Caco-2 (cell line): Measurements from ENCODE around the gene C14orf119. TPM values are rescaled to one million over a fixed set of nuclear protein-coding genes. Genes with fewer than 3 reads are reported as not detected.

Source experiments
- BruUV-seq: library from RNA; stranded (reverse); fragments of 400-500 nt; replicated peaks from 2 replicates; lab custom pipeline; 2021; lab: Mats Ljungman, UMichigan
- CTCF ChIA-PET: fragments of 300-600 bp; sonication (Branson Sonifier 250); formaldehyde crosslinking; loops from one replicate; lab custom pipeline; 2022; ENCODE audit warnings: antibody characterized with exemption; lab: Charles Lee
- POLR2A ChIA-PET: fragments of 300-600 bp; sonication (Branson Sonifier 250); formaldehyde crosslinking; loops from one replicate; lab custom pipeline; 2022; ENCODE audit warnings: antibody characterized with exemption; lab: Charles Lee
- DNase-seq, 2 experiments: peaks; one replicate each; pipeline versions ENCODE4 v3.0.0 to v3.0.0-alpha.2; 2020 to 2022
- H3K27me3 ChIP-seq: replicated peaks from 2 replicates; pipeline ENCODE4 v1.6.0; 2011; ENCODE audit warnings: low read length; ENCODE audit not compliant: control insufficient read depth, insufficient read depth
- H3K36me3 ChIP-seq: 2 replicates; pipeline ENCODE4 v1.5.1; 2011; ENCODE audit warnings: low read length; ENCODE audit not compliant: control insufficient read depth, insufficient read depth
- H3K4me1 ChIP-seq: fragments of 250-450 bp; sonication (Bioruptor Pico); 2 replicates; pipeline ENCODE4 v1.5.1; 2020; ENCODE audit warnings: mild to moderate bottlenecking
- H3K4me3 ChIP-seq: 2 replicates; pipeline ENCODE4 v1.5.1; 2011; ENCODE audit warnings: low read depth, mild to moderate bottlenecking, control low read depth, low read length
- H3K9me3 ChIP-seq: fragments of 250-450 bp; sonication (Bioruptor Pico); 2 replicates; pipeline ENCODE4 v1.5.1; 2020; ENCODE audit warnings: mild to moderate bottlenecking, moderate library complexity
- H3K27ac Mint-ChIP-seq: one replicate; pipeline ENCODE4 v1.8.0; 2022; ENCODE audit warnings: mixed read lengths; ENCODE audit not compliant: unreplicated experiment
- H3K27me3 Mint-ChIP-seq: one replicate; pipeline ENCODE4 v1.8.0; 2022; ENCODE audit warnings: mixed read lengths; ENCODE audit not compliant: insufficient read depth, unreplicated experiment
- H3K36me3 Mint-ChIP-seq: one replicate; pipeline ENCODE4 v1.8.0; 2022; ENCODE audit warnings: mild to moderate bottlenecking, mixed read lengths; ENCODE audit not compliant: insufficient read depth, unreplicated experiment
- H3K4me1 Mint-ChIP-seq: one replicate; pipeline ENCODE4 v1.8.0; 2022; ENCODE audit warnings: low read depth, mixed read lengths; ENCODE audit not compliant: unreplicated experiment
- H3K4me3 Mint-ChIP-seq: one replicate; pipeline ENCODE4 v1.8.0; 2022; ENCODE audit warnings: mild to moderate bottlenecking, moderate library complexity, mixed read lengths; ENCODE audit not compliant: unreplicated experiment
- H3K9me3 Mint-ChIP-seq: one replicate; pipeline ENCODE4 v1.8.0; 2022; ENCODE audit warnings: mixed read lengths; ENCODE audit not compliant: unreplicated experiment
- CTCF ChIP-seq, 2 experiments: fragments of 200-600 bp in 1 of 2; IDR thresholded peaks; 1 replicate in 1 of 2; 2 replicates in 1 of 2; pipeline versions ENCODE4 v1.5.1 to v1.8.0; 2011 to 2022; ENCODE audit warnings: antibody characterized with exemption in 1 of 2, control low read depth in 1 of 2, inconsistent platforms in 1 of 2, low read depth in 1 of 2, low read length in 1 of 2, mild to moderate bottlenecking in 1 of 2, moderate library complexity in 1 of 2; ENCODE audit not compliant: insufficient read depth in 1 of 2, severe bottlenecking in 1 of 2, unreplicated experiment in 1 of 2
- intact Hi-C: fragments of 100-400 bp; cut with micrococcal nuclease; formaldehyde crosslinking; loops from one replicate; pipeline ENCODE4 v1.10.0; 2022; ENCODE audit not compliant: unreplicated experiment
- total RNA-seq: library from RNA; stranded (reverse); gene quantifications from 2 replicates; pipeline ENCODE4 v1.2.3, GENCODE V29; 2022

Gene C14orf119
- total RNA-seq, 1 experiment from 2014 or later, result 52.0 TPM

GRCh38 chr14:23113431-23114119 lies 18.3 kb downstream of the C14orf119 start:
- Mint-ChIP-seq H3K4me1 (no peaks in the 10 kb centered on the region), H3K27ac (no peak overlapping the region), H3K36me3 (no peaks in the 10 kb centered on the region), H3K4me3 (no peak overlapping the region), H3K9me3 (no peaks in the 10 kb centered on the region), H3K27me3 (no peaks in the 10 kb centered on the region)
- BruUV-seq, result no TSS peak
- Histone ChIP-seq H3K9me3 (no peaks in the 10 kb centered on the region), H3K27me3 (no peaks in the 10 kb centered on the region), H3K4me1 (no peaks in the 10 kb centered on the region), H3K36me3 (no peaks in the 10 kb centered on the region), H3K4me3 (no peak overlapping the region)
- ChIA-PET CTCF (interaction anchor here (1.3 to 3.0 kb wide), 3 partner anchors 18 to 45 kb away, joined by 3 to 24 read pairs (median 6); partner anchors contain the start of genes ACIN1 and C14orf119), POLR2A (interaction anchor here (1.2 kb wide), 1 partner anchor 18 kb away, joined by 7 read pairs; the partner anchor contains the start of gene C14orf119)
- no peak for DNase-seq
- TF ChIP-seq CTCF (IDR thresholded peaks at IDR 0.05; ENCODE audit: insufficient read depth in 1 of 2, low read depth in 1 of 2, low read length in 1 of 2, severe bottlenecking in 1 of 2, unreplicated experiment in 1 of 2), result no peak
- intact Hi-C loops, result no loop called here

- no peaks in the 10 kb centered on the region for H3K36me3 ChIP-seq
- BruUV-seq, result no TSS peak
- H3K9me3 ChIP-seq, result no peaks in the 10 kb centered on the region
- H3K4me3 ChIP-seq, result no peak overlapping the region
- Mint-ChIP-seq H3K9me3 (no peaks in the 10 kb centered on the region), H3K4me1 (no peaks in the 10 kb centered on the region), H3K36me3 (no peaks in the 10 kb centered on the region), H3K27me3 (no peaks in the 10 kb centered on the region), H3K4me3 (no peak overlapping the region), H3K27ac (no peak overlapping the region)
- CTCF ChIA-PET, result interaction anchor here (1.5 kb wide), 1 partner anchor 19 kb away, joined by 3 read pairs; the partner anchor contains the start of genes ACIN1 and C14orf119
- intact Hi-C loops, result no loop called here
- no peaks in the 10 kb centered on the region for H3K27me3 ChIP-seq
- H3K4me1 ChIP-seq, result no peaks in the 10 kb centered on the region
- POLR2A ChIA-PET, result no interaction called here
- TF ChIP-seq CTCF (IDR thresholded peaks at IDR 0.05; ENCODE audit: insufficient read depth in 1 of 2, low read depth in 1 of 2, low read length in 1 of 2, severe bottlenecking in 1 of 2, unreplicated experiment in 1 of 2), result no peak
- no peak for DNase-seq
These were observed 18.8 kb downstream of the C14orf119 start for GRCh38 chr14:23114120-23114458.

- Histone ChIP-seq H3K9me3 (no peaks in the 10 kb centered on the region), H3K4me1 (no peaks in the 10 kb centered on the region), H3K27me3 (no peaks in the 10 kb centered on the region), H3K4me3 (no peak overlapping the region), H3K36me3 (no peaks in the 10 kb centered on the region)
- no TSS peak for BruUV-seq
- TF ChIP-seq CTCF (IDR thresholded peaks at IDR 0.05; ENCODE audit: insufficient read depth in 1 of 2, low read depth in 1 of 2, low read length in 1 of 2, severe bottlenecking in 1 of 2, unreplicated experiment in 1 of 2), result no peak
- intact Hi-C loops, result no loop called here
- H3K27ac Mint-ChIP-seq, result no peak overlapping the region
- no peak for DNase-seq
- no peaks in the 10 kb centered on the region for H3K27me3 Mint-ChIP-seq
- H3K4me1 Mint-ChIP-seq, result no peaks in the 10 kb centered on the region
- H3K36me3 Mint-ChIP-seq, result no peaks in the 10 kb centered on the region
- no peaks in the 10 kb centered on the region for H3K9me3 Mint-ChIP-seq
- CTCF ChIA-PET, result interaction anchor here (0.8 kb wide), 1 partner anchor 46 kb away, joined by 3 read pairs; no protein-coding TSS in a partner anchor
- POLR2A ChIA-PET, result no interaction called here
- H3K4me3 Mint-ChIP-seq, result no peak overlapping the region
These were observed 19.3 kb downstream of the C14orf119 start for GRCh38 chr14:23114669-23115038.
